ENCODE data around the gene TLN1. TPM values are rescaled to one million over a fixed set of nuclear protein-coding genes. Genes with fewer than 3 reads are reported as not detected.

TLN1 gene
- polyA plus RNA-seq, 3 donors = 46.6 to 251 (median 93.0) TPM

DNA sequence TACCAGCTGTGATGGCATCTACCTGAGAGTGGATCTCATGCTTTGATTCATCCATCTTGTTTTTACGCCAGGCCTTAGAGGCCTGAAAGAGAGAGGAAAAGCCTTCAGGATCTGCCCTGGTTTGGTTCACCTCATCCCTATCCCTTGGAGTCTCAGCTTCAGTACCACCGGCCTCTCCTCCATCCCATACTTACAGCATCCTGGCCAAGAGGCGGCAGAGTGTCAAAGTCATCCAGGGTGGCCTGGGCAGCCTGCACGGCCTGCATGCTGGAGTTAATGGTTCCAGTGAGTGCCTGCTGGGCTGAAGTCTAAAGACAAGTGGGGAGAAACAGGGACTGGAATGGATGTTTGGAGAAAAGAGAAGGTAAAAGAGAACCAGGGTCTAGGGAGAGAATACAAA, 12.4 kb downstream of the TLN1 start:
- H3K4me3 Mint-ChIP-seq = no peak overlapping the region
- Histone ChIP-seq H3K9me3 (replicated peaks in 1 of 2; ENCODE audit: control insufficient read depth in 1 of 2, insufficient read depth in 1 of 2, low read length in 2 of 2) (no peaks in the 10 kb centered on the region), H3K4me1 (ENCODE audit: control insufficient read depth in 1 of 2, insufficient read depth in 2 of 2, low read length in 2 of 2) (no peaks in the 10 kb centered on the region), H2AFZ (ENCODE audit: insufficient read depth, low read depth, low read length, poor library complexity, severe bottlenecking) (no peak overlapping the region), H3K9ac (ENCODE audit: insufficient read depth, low read length, poor library complexity, severe bottlenecking) (no peak overlapping the region), H3K36me3 (replicated peaks in 1 of 2; ENCODE audit: control insufficient read depth in 1 of 2, insufficient read depth in 2 of 2, low read length in 2 of 2) (peaks cover 100% of the 10 kb centered on the region in 2 donors), H3K4me3 (replicated peaks in 1 of 3; ENCODE audit: low read depth in 2 of 3, low read length in 3 of 3) (no peak overlapping the region), H3K4me2 (replicated peaks; ENCODE audit: extremely low read depth, low read length, poor library complexity, severe bottlenecking) (no peak overlapping the region), H3K79me2 (ENCODE audit: insufficient read depth, low read length) (peaks cover 22% of the 10 kb centered on the region), H3K27me3 (ENCODE audit: control insufficient read depth in 2 of 2, insufficient read depth in 2 of 2, low read length in 2 of 2) (no peaks in the 10 kb centered on the region), H3K27ac (ENCODE audit: low read depth in 1 of 2, low read length in 2 of 2) (peak overlapping the region in 1 of 2 donors; percentile 50), H4K20me1 (ENCODE audit: insufficient read depth, low read length) (peaks cover 100% of the 10 kb centered on the region)
- intact Hi-C loops (cut with micrococcal nuclease) = no loop called here
- H3K27ac Mint-ChIP-seq = peak overlapping the region in 3 of 7 donors; percentile 17 to 86 (median 37)
- 97% methylated on average over 3 of the region's 4 CpGs for WGBS (ENCODE audit: insufficient coverage)
- no peak for DNase-seq
- peaks cover 0 to 97% of the 10 kb centered on the region in 2 donors for H3K36me3 Mint-ChIP-seq
- no peaks in the 10 kb centered on the region for H3K9me3 Mint-ChIP-seq
- H3K4me1 Mint-ChIP-seq = no peaks in the 10 kb centered on the region
- TF ChIP-seq, protein P1, sequence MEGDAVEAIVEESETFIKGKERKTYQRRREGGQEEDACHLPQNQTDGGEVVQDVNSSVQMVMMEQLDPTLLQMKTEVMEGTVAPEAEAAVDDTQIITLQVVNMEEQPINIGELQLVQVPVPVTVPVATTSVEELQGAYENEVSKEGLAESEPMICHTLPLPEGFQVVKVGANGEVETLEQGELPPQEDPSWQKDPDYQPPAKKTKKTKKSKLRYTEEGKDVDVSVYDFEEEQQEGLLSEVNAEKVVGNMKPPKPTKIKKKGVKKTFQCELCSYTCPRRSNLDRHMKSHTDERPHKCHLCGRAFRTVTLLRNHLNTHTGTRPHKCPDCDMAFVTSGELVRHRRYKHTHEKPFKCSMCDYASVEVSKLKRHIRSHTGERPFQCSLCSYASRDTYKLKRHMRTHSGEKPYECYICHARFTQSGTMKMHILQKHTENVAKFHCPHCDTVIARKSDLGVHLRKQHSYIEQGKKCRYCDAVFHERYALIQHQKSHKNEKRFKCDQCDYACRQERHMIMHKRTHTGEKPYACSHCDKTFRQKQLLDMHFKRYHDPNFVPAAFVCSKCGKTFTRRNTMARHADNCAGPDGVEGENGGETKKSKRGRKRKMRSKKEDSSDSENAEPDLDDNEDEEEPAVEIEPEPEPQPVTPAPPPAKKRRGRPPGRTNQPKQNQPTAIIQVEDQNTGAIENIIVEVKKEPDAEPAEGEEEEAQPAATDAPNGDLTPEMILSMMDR (IDR thresholded peaks at IDR 0.05) = no peak
- peaks cover 0 to 1% (median 0%) of the 10 kb centered on the region in 3 donors for H3K27me3 Mint-ChIP-seq (ENCODE audit: low read depth in 3 of 3)

DNA sequence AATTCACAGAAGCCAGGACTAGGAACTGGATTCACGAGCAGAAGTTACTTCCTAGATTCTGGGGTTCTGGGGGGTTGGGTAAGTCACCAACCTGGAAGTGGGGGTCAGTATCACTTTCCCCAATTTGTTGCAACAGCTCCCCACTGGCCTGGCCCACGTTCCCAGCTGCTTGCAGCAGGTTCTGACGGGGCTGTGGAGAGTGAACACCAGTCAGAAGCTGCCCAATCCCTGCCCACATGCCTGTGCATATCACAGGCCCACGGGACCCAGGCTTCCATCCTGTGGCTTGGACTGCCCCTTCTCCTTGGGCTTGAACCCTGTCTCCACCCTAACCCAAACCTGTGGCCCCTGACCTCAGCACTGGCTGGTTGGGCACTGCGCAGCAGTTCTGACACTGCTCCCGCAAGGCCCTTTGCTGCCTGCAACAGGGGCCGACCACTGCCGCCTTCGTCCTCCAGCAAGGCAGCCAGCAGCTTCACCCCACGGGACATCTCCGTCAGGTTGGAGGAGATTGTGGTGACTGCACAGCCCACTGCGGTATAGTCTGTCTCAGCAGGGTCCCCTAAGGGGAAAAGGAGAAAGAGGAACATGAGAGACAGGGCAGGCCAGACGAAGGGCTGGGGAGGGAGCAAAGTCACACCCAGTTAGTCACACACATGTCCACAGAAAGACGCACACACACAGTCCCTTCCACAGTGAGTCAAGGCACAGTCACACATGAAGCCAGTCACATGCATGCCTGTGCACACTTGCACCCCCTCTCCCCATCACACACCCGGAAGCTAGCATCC, 13.1 kb downstream of the TLN1 start:
- H3K79me2 ChIP-seq (ENCODE audit: insufficient read depth, low read length) = peaks cover 16% of the 10 kb centered on the region
- peaks cover 100% of the 10 kb centered on the region for H4K20me1 ChIP-seq (ENCODE audit: insufficient read depth, low read length)
- WGBS (ENCODE audit: insufficient coverage) = 81% methylated on average over 12 of the region's 15 CpGs
- H3K4me1 ChIP-seq (ENCODE audit: control insufficient read depth in 1 of 2, insufficient read depth in 2 of 2, low read length in 2 of 2) = no peaks in the 10 kb centered on the region
- H3K36me3 ChIP-seq (replicated peaks in 1 of 2; ENCODE audit: control insufficient read depth in 1 of 2, insufficient read depth in 2 of 2, low read length in 2 of 2) = peaks cover 100% of the 10 kb centered on the region in 2 donors
- intact Hi-C loops (cut with micrococcal nuclease) = no loop called here
- no peaks in the 10 kb centered on the region for H3K9me3 ChIP-seq (replicated peaks in 1 of 2; ENCODE audit: control insufficient read depth in 1 of 2, insufficient read depth in 1 of 2, low read length in 2 of 2)
- no peak overlapping the region for H3K4me3 ChIP-seq (replicated peaks in 1 of 3; ENCODE audit: low read depth in 2 of 3, low read length in 3 of 3)
- H3K27ac ChIP-seq (ENCODE audit: low read depth in 1 of 2, low read length in 2 of 2) = peak overlapping the region in 1 of 2 donors; percentile 50
- no peaks in the 10 kb centered on the region for H3K27me3 ChIP-seq (ENCODE audit: control insufficient read depth in 2 of 2, insufficient read depth in 2 of 2, low read length in 2 of 2)
- no peaks in the 10 kb centered on the region for H3K9me3 Mint-ChIP-seq
- peaks cover 0 to 97% of the 10 kb centered on the region in 2 donors for H3K36me3 Mint-ChIP-seq
- DNase-seq = peak in 1 of 3 donors; percentile 31
- H3K9ac ChIP-seq (ENCODE audit: insufficient read depth, low read length, poor library complexity, severe bottlenecking) = no peak overlapping the region
- no peak overlapping the region for H2AFZ ChIP-seq (ENCODE audit: insufficient read depth, low read depth, low read length, poor library complexity, severe bottlenecking)
- no peak overlapping the region for H3K4me3 Mint-ChIP-seq
- H3K27ac Mint-ChIP-seq = peak overlapping the region in 3 of 7 donors; percentile 17 to 86 (median 37)
- TF ChIP-seq, protein P1 (IDR thresholded peaks at IDR 0.05) = no peak
- H3K27me3 Mint-ChIP-seq (ENCODE audit: low read depth in 3 of 3) = peaks cover 0 to 1% (median 0%) of the 10 kb centered on the region in 3 donors
- H3K4me1 Mint-ChIP-seq = no peaks in the 10 kb centered on the region
- no peak overlapping the region for H3K4me2 ChIP-seq (replicated peaks; ENCODE audit: extremely low read depth, low read length, poor library complexity, severe bottlenecking)

All from CD14-positive monocyte (primary cell).